H9 (cell line): ENCODE measurements around the gene TCP10L. TPM values are rescaled to one million over a fixed set of nuclear protein-coding genes. Genes with fewer than 3 reads are reported as not detected.

Source experiments
- DNase-seq: peaks from one replicate; pipeline ENCODE4 v3.0.0-alpha.2; 2017
- H2AFZ ChIP-seq: one replicate; pipeline ENCODE4 v1.6.1; 2013; ENCODE audit warnings: mild to moderate bottlenecking, low read length, control low read depth, moderate library complexity
- H2AK5ac ChIP-seq: 2 replicates; pipeline ENCODE4 v1.6.1; 2013; ENCODE audit warnings: low read length, control low read depth, mixed read lengths; ENCODE audit not compliant: insufficient read length
- H2BK120ac ChIP-seq: one replicate; pipeline ENCODE4 v1.6.1; 2013; ENCODE audit warnings: low read depth, mild to moderate bottlenecking, low read length, control low read depth, inconsistent platforms; ENCODE audit not compliant: poor library complexity, severe bottlenecking
- H2BK12ac ChIP-seq: 2 replicates; pipeline ENCODE4 v1.6.1; 2013; ENCODE audit warnings: low read length, control low read depth, mixed read lengths, low read depth; ENCODE audit not compliant: insufficient read length
- H2BK15ac ChIP-seq: 2 replicates; pipeline ENCODE4 v1.6.1; 2013; ENCODE audit warnings: low read depth, low read length, control low read depth
- H2BK20ac ChIP-seq: one replicate; pipeline ENCODE4 v1.6.1; 2013; ENCODE audit warnings: low read depth, mild to moderate bottlenecking, low read length, control low read depth, inconsistent platforms; ENCODE audit not compliant: poor library complexity, severe bottlenecking
- H2BK5ac ChIP-seq: 2 replicates; pipeline ENCODE4 v1.6.1; 2013; ENCODE audit warnings: low read length, control low read depth, mixed read lengths; ENCODE audit not compliant: insufficient read length
- H3K14ac ChIP-seq: 2 replicates; pipeline ENCODE4 v1.6.1; 2013; ENCODE audit warnings: low read length, control low read depth; ENCODE audit not compliant: insufficient read depth
- H3K18ac ChIP-seq: 2 replicates; pipeline ENCODE4 v1.6.1; 2013; ENCODE audit warnings: low read depth, mild to moderate bottlenecking, mixed read lengths, low read length, control low read depth; ENCODE audit not compliant: insufficient read length
- H3K23ac ChIP-seq: 2 replicates; pipeline ENCODE4 v1.6.1; 2013; ENCODE audit warnings: low read length, control low read depth, mixed read lengths, low read depth; ENCODE audit not compliant: insufficient read length
- H3K23me2 ChIP-seq: 2 replicates; pipeline ENCODE4 v1.6.1; 2013; ENCODE audit warnings: low read depth, mild to moderate bottlenecking, mixed read lengths, low read length, control low read depth; ENCODE audit not compliant: insufficient read length, poor library complexity, severe bottlenecking
- H3K27ac ChIP-seq: 2 replicates; pipeline ENCODE4 v1.5.1; 2013; ENCODE audit warnings: low read length, control low read depth, mixed read lengths, low read depth; ENCODE audit not compliant: insufficient read length
- H3K27me3 ChIP-seq: 2 replicates; pipeline ENCODE4 v1.6.1; 2013; ENCODE audit warnings: low read length, control low read depth, inconsistent platforms; ENCODE audit not compliant: insufficient read depth
- H3K4ac ChIP-seq: 2 replicates; pipeline ENCODE4 v1.6.1; 2013; ENCODE audit warnings: low read depth, mild to moderate bottlenecking, control low read depth, inconsistent platforms, low read length, moderate library complexity
- H3K4me1 ChIP-seq: 2 replicates; pipeline ENCODE4 v1.6.1; 2013; ENCODE audit warnings: low read length, control low read depth, inconsistent platforms; ENCODE audit not compliant: insufficient read depth
- H3K4me2 ChIP-seq: 2 replicates; pipeline ENCODE4 v1.6.1; 2013; ENCODE audit warnings: low read length, control low read depth, mixed read lengths; ENCODE audit not compliant: insufficient read length, insufficient read depth
- H3K56ac ChIP-seq: 2 replicates; pipeline ENCODE4 v1.6.1; 2013; ENCODE audit warnings: low read depth, mild to moderate bottlenecking, mixed read lengths, low read length, control low read depth; ENCODE audit not compliant: insufficient read length
- H3K79me1 ChIP-seq: 2 replicates; pipeline ENCODE4 v1.6.1; 2013; ENCODE audit warnings: low read depth, mild to moderate bottlenecking, moderate library complexity, low read length, control low read depth, inconsistent platforms; ENCODE audit not compliant: insufficient read depth, poor library complexity, severe bottlenecking
- H3K79me2 ChIP-seq: 2 replicates; pipeline ENCODE4 v1.6.1; 2013; ENCODE audit warnings: low read length, control low read depth, inconsistent platforms; ENCODE audit not compliant: insufficient read depth
- H3K9ac ChIP-seq: 2 replicates; pipeline ENCODE4 v1.6.1; 2013; ENCODE audit warnings: low read length, control low read depth, mixed read lengths; ENCODE audit not compliant: insufficient read length; ENCODE audit errors: extremely low read depth
- H3K9me3 ChIP-seq: one replicate; pipeline ENCODE4 v1.6.1; 2013; ENCODE audit warnings: low read depth, low read length, inconsistent platforms; ENCODE audit not compliant: control insufficient read depth
- H3T11ph ChIP-seq: one replicate; pipeline ENCODE4 v1.6.1; 2013; ENCODE audit warnings: mild to moderate bottlenecking, low read length, control low read depth, inconsistent platforms
- H4K20me1 ChIP-seq: one replicate; pipeline ENCODE4 v1.6.1; 2013; ENCODE audit not compliant: control insufficient read depth, insufficient read length, insufficient read depth
- H4K5ac ChIP-seq: 2 replicates; pipeline ENCODE4 v1.6.1; 2013; ENCODE audit warnings: low read depth, mild to moderate bottlenecking, mixed read lengths, low read length, control low read depth; ENCODE audit not compliant: insufficient read length
- H4K8ac ChIP-seq: replicated peaks from 2 replicates; pipeline ENCODE4 v1.6.1; 2013; ENCODE audit warnings: low read length, control low read depth, mixed read lengths, low read depth; ENCODE audit not compliant: insufficient read length
- H4K91ac ChIP-seq: 2 replicates; pipeline ENCODE4 v1.6.1; 2013; ENCODE audit warnings: low read depth, mild to moderate bottlenecking, moderate library complexity, mixed read lengths, low read length, control low read depth; ENCODE audit not compliant: insufficient read length
- H3K27ac Mint-ChIP-seq, 3 experiments: 2 replicates in 2 of 3; 3 replicates in 1 of 3; pipeline ENCODE4 v1.8.0; 2020 to 2021; ENCODE audit warnings: mixed read lengths in 3 of 3, mild to moderate bottlenecking in 1 of 3, moderate library complexity in 1 of 3
- H3K27me3 Mint-ChIP-seq: 2 replicates; pipeline ENCODE4 v1.8.0; 2021; ENCODE audit warnings: low read depth, mild to moderate bottlenecking, moderate library complexity, mixed read lengths
- H3K36me3 Mint-ChIP-seq, 3 experiments: 2 replicates in 2 of 3; 3 replicates in 1 of 3; pipeline ENCODE4 v1.8.0; 2020 to 2021; ENCODE audit warnings: low read depth in 3 of 3, mixed read lengths in 3 of 3; ENCODE audit not compliant: insufficient read depth in 1 of 3
- H3K4me1 Mint-ChIP-seq, 2 experiments: 2 replicates each; pipeline ENCODE4 v1.8.0; 2020; ENCODE audit warnings: mixed read lengths in 2 of 2
- H3K4me3 Mint-ChIP-seq, 2 experiments: 2 replicates in 1 of 2; 3 replicates in 1 of 2; pipeline ENCODE4 v1.8.0; 2020 to 2021; ENCODE audit warnings: mild to moderate bottlenecking in 2 of 2, mixed read lengths in 2 of 2, moderate library complexity in 1 of 2
- H3K9me3 Mint-ChIP-seq, 2 experiments: 2 replicates in 1 of 2; 3 replicates in 1 of 2; pipeline ENCODE4 v1.8.0; 2020; ENCODE audit warnings: mild to moderate bottlenecking in 2 of 2, mixed read lengths in 2 of 2, moderate library complexity in 1 of 2
- WGBS: extraction: QIAGEN DNeasy Blood & Tissue Kit; methylation state at CpG from one replicate; pipeline ENCODE4 v1.1.7; 2013; ENCODE audit warnings: missing lambda C conversion rate, low lambda C conversion rate, mixed read lengths; ENCODE audit not compliant: insufficient read length; ENCODE audit errors: extremely low coverage; 5-methylcytosine and 5-hydroxymethylcytosine counted together
- total RNA-seq: library from RNA; stranded (reverse); gene quantifications from 2 replicates; pipeline ENCODE4 v1.2.1, GENCODE V29; 2021
- TF ChIP-seq, protein P1 (sequence below): fragments of 200-600 bp; sonication (generic); conservative IDR thresholded peaks from 3 replicates; pipeline ENCODE4 v1.8.0; 2021; ENCODE audit warnings: antibody characterized with exemption, mild to moderate bottlenecking

TCP10L gene
- total RNA-seq, 1 experiment from 2014 or later: 5.1 TPM

DNA sequence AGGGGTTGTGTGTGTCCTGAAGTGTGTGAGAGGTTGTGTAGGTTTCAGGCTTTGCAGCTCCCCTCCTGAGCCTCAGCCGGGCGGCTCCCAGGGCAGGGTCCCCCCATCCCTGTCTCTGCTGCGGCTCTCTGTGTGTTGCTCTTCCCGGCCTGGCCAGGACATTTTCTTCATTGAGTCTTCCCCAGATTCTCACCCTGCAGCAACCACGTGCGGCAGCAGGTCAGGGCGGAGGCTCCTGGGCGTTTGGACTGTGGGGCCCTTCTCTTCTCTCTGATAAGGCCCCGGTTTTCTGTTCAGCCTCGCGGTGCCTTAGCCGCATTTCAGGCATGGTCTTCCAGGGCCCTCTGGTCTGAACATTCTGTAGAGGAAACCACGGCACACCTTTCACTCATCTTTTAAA is 1.8 kb upstream of the TCP10L start:
- no peaks in the 10 kb centered on the region for H3K4me1 ChIP-seq

More for the DNA sequence above, 1.8 kb upstream of the TCP10L start:
- Histone ChIP-seq H2BK120ac (no peak overlapping the region), H3K79me1 (no peaks in the 10 kb centered on the region), H3K56ac (no peak overlapping the region), H3K79me2 (no peaks in the 10 kb centered on the region), H4K5ac (no peak overlapping the region), H2AK5ac (no peak overlapping the region), H4K20me1 (no peaks in the 10 kb centered on the region), H3K27me3 (no peaks in the 10 kb centered on the region; the same call in 1 of the 2 replicates), H3K27ac (no peak overlapping the region), H3K18ac (no peak overlapping the region), H3K23me2 (no peaks in the 10 kb centered on the region), H3K14ac (no peak overlapping the region), H3T11ph (no peak overlapping the region), H3K9me3 (no peaks in the 10 kb centered on the region), H2BK12ac (no peak overlapping the region), H2BK15ac (no peak overlapping the region), H3K4me2 (no peak overlapping the region), H4K8ac (no peak overlapping the region), H2BK20ac (no peak overlapping the region), H4K91ac (no peak overlapping the region), H2BK5ac (no peak overlapping the region), H3K9ac (no peak overlapping the region), H3K23ac (no peak overlapping the region), H2AFZ (no peak overlapping the region), H3K4ac (no peak overlapping the region)
- TF ChIP-seq, protein P1, sequence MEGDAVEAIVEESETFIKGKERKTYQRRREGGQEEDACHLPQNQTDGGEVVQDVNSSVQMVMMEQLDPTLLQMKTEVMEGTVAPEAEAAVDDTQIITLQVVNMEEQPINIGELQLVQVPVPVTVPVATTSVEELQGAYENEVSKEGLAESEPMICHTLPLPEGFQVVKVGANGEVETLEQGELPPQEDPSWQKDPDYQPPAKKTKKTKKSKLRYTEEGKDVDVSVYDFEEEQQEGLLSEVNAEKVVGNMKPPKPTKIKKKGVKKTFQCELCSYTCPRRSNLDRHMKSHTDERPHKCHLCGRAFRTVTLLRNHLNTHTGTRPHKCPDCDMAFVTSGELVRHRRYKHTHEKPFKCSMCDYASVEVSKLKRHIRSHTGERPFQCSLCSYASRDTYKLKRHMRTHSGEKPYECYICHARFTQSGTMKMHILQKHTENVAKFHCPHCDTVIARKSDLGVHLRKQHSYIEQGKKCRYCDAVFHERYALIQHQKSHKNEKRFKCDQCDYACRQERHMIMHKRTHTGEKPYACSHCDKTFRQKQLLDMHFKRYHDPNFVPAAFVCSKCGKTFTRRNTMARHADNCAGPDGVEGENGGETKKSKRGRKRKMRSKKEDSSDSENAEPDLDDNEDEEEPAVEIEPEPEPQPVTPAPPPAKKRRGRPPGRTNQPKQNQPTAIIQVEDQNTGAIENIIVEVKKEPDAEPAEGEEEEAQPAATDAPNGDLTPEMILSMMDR: no peak
- WGBS: no CpG with 5 or more reads among the region's 13 CpGs
- H3K27me3 Mint-ChIP-seq: peaks cover 2% of the 10 kb centered on the region; the same call in 1 of the 2 replicates
- DNase-seq: no peak
- no peaks in the 10 kb centered on the region for H3K36me3 Mint-ChIP-seq
- H3K27ac Mint-ChIP-seq: no peak overlapping the region
- peaks cover 3 to 5% of the 10 kb centered on the region in 2 experiments; a peak in 1 of 4 replicates for H3K4me1 Mint-ChIP-seq
- no peak overlapping the region for H3K4me3 Mint-ChIP-seq
- H3K9me3 Mint-ChIP-seq: no peaks in the 10 kb centered on the region
